ENCODE measurements around the gene SLC22A17. TPM values are rescaled to one million over a fixed set of nuclear protein-coding genes. Genes with fewer than 3 reads are reported as not detected.

SLC22A17 gene
- total and polyA plus RNA-seq, 2 of the 4 experiments (the other 2 are of a cell fraction), result 6.6 to 36.0 TPM

GRCh38 chr14:23297096-23297495 is 55.6 kb downstream of the SLC22A17 start:
- Histone ChIP-seq H4K5ac (ENCODE audit: low read depth, low read length) (no peak overlapping the region), H2BK15ac (ENCODE audit: low read depth, low read length) (no peak overlapping the region), H3K9me3 (ENCODE audit: control insufficient read depth, insufficient read depth, low read length) (no peaks in the 10 kb centered on the region), H2BK20ac (ENCODE audit: low read depth, low read length) (no peak overlapping the region), H2AK9ac (replicated peaks; ENCODE audit: low read depth, low read length, poor library complexity) (no peak overlapping the region), H4K20me1 (ENCODE audit: insufficient read depth, low read length) (peaks cover 3% of the 10 kb centered on the region; the same call in 1 of the 2 replicates), H3K14ac (replicated peaks; ENCODE audit: low read depth, low read length) (no peak overlapping the region), H3K4ac (ENCODE audit: low read depth, low read length) (no peak overlapping the region), H3K4me2 (ENCODE audit: low read depth, low read length) (no peak overlapping the region), H3K27ac (ENCODE audit: insufficient read depth, low read length) (no peak overlapping the region), H3K9me1 (ENCODE audit: insufficient read depth, low read length) (no peaks in the 10 kb centered on the region), H2AFZ (replicated peaks; ENCODE audit: low read length, poor library complexity) (no peak overlapping the region), H2BK120ac (ENCODE audit: low read depth, low read length) (no peak overlapping the region), H3K79me1 (ENCODE audit: low read depth in 1 of 2, low read length in 2 of 2) (peaks cover 7 to 12% of the 10 kb centered on the region in 2 experiments; a peak in 3 of 4 replicates), H3K9ac (ENCODE audit: low read depth, low read length) (no peak overlapping the region), H3K36me3 (ENCODE audit: control insufficient read depth, insufficient read depth, low read length) (no peaks in the 10 kb centered on the region), H3K27me3 (ENCODE audit: control insufficient read depth, insufficient read depth, low read length) (peaks cover 3% of the 10 kb centered on the region; the same call in 1 of the 2 replicates), H2BK5ac (ENCODE audit: low read depth, low read length, poor library complexity, severe bottlenecking) (no peak overlapping the region), H3K4me3 (ENCODE audit: insufficient read depth, low read depth, low read length) (no peak overlapping the region), H3K23ac (ENCODE audit: low read depth, low read length) (no peak overlapping the region), H3K18ac (ENCODE audit: low read depth, low read length) (no peak overlapping the region), H3K56ac (ENCODE audit: extremely low read depth, insufficient read depth, low read length) (no peak overlapping the region), H4K91ac (ENCODE audit: insufficient read depth, low read depth, low read length) (no peak overlapping the region), H3K4me1 (ENCODE audit: control insufficient read depth, insufficient read depth, low read length) (peaks cover 2% of the 10 kb centered on the region), H4K8ac (ENCODE audit: low read depth in 2 of 2, low read length in 2 of 2) (no peak overlapping the region), H2AK5ac (ENCODE audit: low read depth, low read length) (no peak overlapping the region)
- intact Hi-C loops (cut with micrococcal nuclease), result loop anchor here (5.0 kb wide), 1 partner anchor 110 kb away; no protein-coding TSS in a partner anchor
- BruUV-seq (replicated peaks), result no TSS peak
- dilution Hi-C loops (cut with HindIII; ENCODE audit: low sequenced_read_pairs, unreplicated experiment), result no loop called here
- DNase-seq, result no peak
- ChIA-PET POLR2A (ENCODE audit: unreplicated experiment) (no interaction called here), CTCF (no interaction called here)
- WGBS, 2 experiments (ENCODE audit: extremely low coverage in 2 of 2, insufficient read length in 1 of 2), result no CpG with 5 or more reads among the region's 7 CpGs
- no peak for ATAC-seq (ENCODE audit: low read depth)
- in situ Hi-C loops (cut with MboI; ENCODE audit: low sequenced_read_pairs), result no loop called here
- TF ChIP-seq CEBPB (IDR thresholded peaks at IDR 0.05; ENCODE audit: low read depth, low read length) (no peak), FOS (IDR thresholded peaks at IDR 0.05; ENCODE audit: low read depth, low read length) (no peak), USF2 (IDR thresholded peaks at IDR 0.05; ENCODE audit: low read depth, low read length) (no peak), RFX5 (IDR thresholded peaks at IDR 0.05; ENCODE audit: low read depth, low read length) (no peak)

Small RNAs within 50 kb of the gene (microRNA-seq; reads per million reads assigned to microRNA genes)
- gene MIR208A (ENCODE audit: insufficient read depth in 1 of 2, insufficient read length in 1 of 2, unreplicated experiment in 1 of 2), result 0 reads per million in 2 experiments

Small RNAs within 50 kb of the gene (small RNA-seq; reads per million reads assigned to genes)
- 0 to 0.08 (median 0) reads per million in 5 experiments for gene MIR208A

Other genes with a start within 250 kb of the SLC22A17 start
- 0.28 and 0.36 TPM in 2 replicates for gene CIROP, start 247.9 kb downstream of the SLC22A17 start, total RNA-seq (2012; rRNA removed)
- gene CIROP, start 247.9 kb downstream of the SLC22A17 start, polyA plus RNA-seq (2012; rRNA removed), result 0.31 and 0.37 TPM in 2 replicates
- gene CEBPE, start 233.6 kb downstream of the SLC22A17 start, total RNA-seq (2012; rRNA removed), result not detected in 2 replicates
- 0.05 TPM in 1 of 2 replicates, not detected in the other for gene CEBPE, start 233.6 kb downstream of the SLC22A17 start, polyA plus RNA-seq (2012; rRNA removed)
- gene SLC7A8, start 169.2 kb downstream of the SLC22A17 start, total RNA-seq (2012; rRNA removed), result not detected in 2 replicates
- 0.31 and 0.33 TPM in 2 replicates for gene SLC7A8, start 169.2 kb downstream of the SLC22A17 start, polyA plus RNA-seq (2012; rRNA removed)
- gene RNF212B, start 115.0 kb downstream of the SLC22A17 start, total RNA-seq (2012; rRNA removed), result not detected in 2 replicates
- not detected in 2 replicates for gene RNF212B, start 115.0 kb downstream of the SLC22A17 start, polyA plus RNA-seq (2012; rRNA removed)
- 5.8 and 7.7 TPM in 2 replicates for gene HOMEZ, start 66.8 kb downstream of the SLC22A17 start, total RNA-seq (2012; rRNA removed)
- 9.7 and 10.3 TPM in 2 replicates for gene HOMEZ, start 66.8 kb downstream of the SLC22A17 start, polyA plus RNA-seq (2012; rRNA removed)
- 1.1 and 1.3 TPM in 2 replicates for gene PPP1R3E, start 50.0 kb downstream of the SLC22A17 start, total RNA-seq (2012; rRNA removed)
- gene PPP1R3E, start 50.0 kb downstream of the SLC22A17 start, polyA plus RNA-seq (2012; rRNA removed), result 2.5 and 3.5 TPM in 2 replicates
- gene BCL2L2, start 46.1 kb downstream of the SLC22A17 start, total RNA-seq (2012; rRNA removed), result 14.5 and 16.9 TPM in 2 replicates
- gene BCL2L2, start 46.1 kb downstream of the SLC22A17 start, polyA plus RNA-seq (2012; rRNA removed), result 30.6 and 40.9 TPM in 2 replicates
- gene PABPN1, start 31.4 kb downstream of the SLC22A17 start, total RNA-seq (2012; rRNA removed), result 74.4 and 104 TPM in 2 replicates
- gene PABPN1, start 31.4 kb downstream of the SLC22A17 start, polyA plus RNA-seq (2012; rRNA removed), result 192 and 211 TPM in 2 replicates
- 2.2 and 2.5 TPM in 2 replicates for gene EFS, start 12.3 kb upstream of the SLC22A17 start, total RNA-seq (2012; rRNA removed)
- gene EFS, start 12.3 kb upstream of the SLC22A17 start, polyA plus RNA-seq (2012; rRNA removed), result 11.6 and 13.3 TPM in 2 replicates
- not detected in 2 replicates for gene IL25, start 19.9 kb upstream of the SLC22A17 start, total RNA-seq (2012; rRNA removed)
- gene IL25, start 19.9 kb upstream of the SLC22A17 start, polyA plus RNA-seq (2012; rRNA removed), result not detected in 2 replicates
- not detected in 2 replicates for gene CMTM5, start 24.2 kb upstream of the SLC22A17 start, total RNA-seq (2012; rRNA removed)
- gene CMTM5, start 24.2 kb upstream of the SLC22A17 start, polyA plus RNA-seq (2012; rRNA removed), result 0.07 and 0.11 TPM in 2 replicates
- not detected in 2 replicates for gene MYH6, start 55.4 kb upstream of the SLC22A17 start, total RNA-seq (2012; rRNA removed)
- not detected in 2 replicates for gene MYH6, start 55.4 kb upstream of the SLC22A17 start, polyA plus RNA-seq (2012; rRNA removed)
- gene MYH7, start 82.8 kb upstream of the SLC22A17 start, total RNA-seq (2012; rRNA removed), result not detected in 2 replicates
- gene MYH7, start 82.8 kb upstream of the SLC22A17 start, polyA plus RNA-seq (2012; rRNA removed), result not detected in 2 replicates
- gene NGDN, start 116.8 kb upstream of the SLC22A17 start, total RNA-seq (2012; rRNA removed), result 49.8 and 50.0 TPM in 2 replicates
- 43.6 and 48.1 TPM in 2 replicates for gene NGDN, start 116.8 kb upstream of the SLC22A17 start, polyA plus RNA-seq (2012; rRNA removed)
- gene ZFHX2, start 198.9 kb upstream of the SLC22A17 start, total RNA-seq (2012; rRNA removed), result under 0.01 and 0.18 TPM in 2 replicates
- gene ZFHX2, start 198.9 kb upstream of the SLC22A17 start, polyA plus RNA-seq (2012; rRNA removed), result 0.53 and 0.67 TPM in 2 replicates
- 5.0 and 5.8 TPM in 2 replicates for gene THTPA, start 203.4 kb upstream of the SLC22A17 start, total RNA-seq (2012; rRNA removed)
- 8.6 and 9.2 TPM in 2 replicates for gene THTPA, start 203.4 kb upstream of the SLC22A17 start, polyA plus RNA-seq (2012; rRNA removed)
- gene AP1G2, start 214.9 kb upstream of the SLC22A17 start, total RNA-seq (2012; rRNA removed), result 2.2 and 2.9 TPM in 2 replicates
- gene AP1G2, start 214.9 kb upstream of the SLC22A17 start, polyA plus RNA-seq (2012; rRNA removed), result 19.2 and 19.7 TPM in 2 replicates
- not detected in 2 replicates for gene JPH4, start 225.9 kb upstream of the SLC22A17 start, total RNA-seq (2012; rRNA removed)
- not detected in 2 replicates for gene JPH4, start 225.9 kb upstream of the SLC22A17 start, polyA plus RNA-seq (2012; rRNA removed)